PFSK-1 (cell line): ENCODE data around the gene ZNF662.

Source experiments
- FOXP2 ChIP-seq: optimal IDR thresholded peaks from 2 replicates; pipeline ENCODE3; 2011; ENCODE audit warnings: borderline replicate concordance, control low read depth, inconsistent platforms; ENCODE audit not compliant: insufficient read depth; ENCODE audit errors: extremely low read length, extremely low read depth
- POLR2AphosphoS5 ChIP-seq: IDR thresholded peaks from 2 replicates; pipeline ENCODE4 v1.6.1; 2012; ENCODE audit warnings: low read depth, mild to moderate bottlenecking, control low read depth, low read length, moderate library complexity
- REST ChIP-seq, 2 experiments: IDR thresholded peaks; 2 replicates each; pipeline versions ENCODE4 v1.6.1 to v1.8.0; 2011 to 2012; ENCODE audit warnings: low read depth in 2 of 2, low read length in 2 of 2, control low read depth in 1 of 2, inconsistent platforms in 1 of 2, mild to moderate bottlenecking in 1 of 2, moderate library complexity in 1 of 2; ENCODE audit not compliant: insufficient read depth in 1 of 2
- SIN3A ChIP-seq: IDR thresholded peaks from 2 replicates; pipeline ENCODE4 v1.6.1; 2012; ENCODE audit warnings: mild to moderate bottlenecking, low read length, moderate library complexity, borderline replicate concordance; ENCODE audit not compliant: insufficient read depth
- TAF1 ChIP-seq: IDR thresholded peaks from 2 replicates; pipeline ENCODE4 v1.6.1; 2012; ENCODE audit warnings: low read length, control low read depth, borderline replicate concordance; ENCODE audit not compliant: insufficient read depth

Gene ZNF662

GRCh38 chr3:42934111-42934510, 28.2 kb downstream of the ZNF662 start:
- TF ChIP-seq TAF1 (no peak), REST (IDR thresholded peaks at IDR 0.05; ENCODE audit: insufficient read depth in 1 of 2, low read depth in 2 of 2, low read length in 2 of 2) (no peak), POLR2AphosphoS5 (no peak), SIN3A (no peak), FOXP2 (no peak)

DNA sequence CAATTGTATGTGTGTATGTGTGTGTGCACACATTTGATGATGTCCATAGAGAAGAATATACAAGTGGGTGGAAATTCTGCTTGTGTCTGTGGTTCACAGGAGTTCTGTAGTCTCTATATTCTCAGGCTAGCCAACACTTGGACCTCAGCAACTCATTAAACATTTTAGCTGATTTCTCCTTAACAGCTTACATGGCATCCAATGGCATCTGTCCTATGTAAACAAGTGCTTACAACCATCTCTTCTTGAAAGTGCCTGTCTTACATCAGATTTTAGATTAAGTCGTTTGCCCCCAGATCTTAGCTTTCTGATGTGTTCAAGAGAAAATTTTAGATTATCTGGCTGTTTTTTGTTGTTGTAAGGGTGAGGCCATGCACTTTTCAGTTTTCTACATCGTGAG, 29.0 kb downstream of the ZNF662 start:
- TF ChIP-seq TAF1 (no peak), SIN3A (no peak), POLR2AphosphoS5 (no peak)

DNA sequence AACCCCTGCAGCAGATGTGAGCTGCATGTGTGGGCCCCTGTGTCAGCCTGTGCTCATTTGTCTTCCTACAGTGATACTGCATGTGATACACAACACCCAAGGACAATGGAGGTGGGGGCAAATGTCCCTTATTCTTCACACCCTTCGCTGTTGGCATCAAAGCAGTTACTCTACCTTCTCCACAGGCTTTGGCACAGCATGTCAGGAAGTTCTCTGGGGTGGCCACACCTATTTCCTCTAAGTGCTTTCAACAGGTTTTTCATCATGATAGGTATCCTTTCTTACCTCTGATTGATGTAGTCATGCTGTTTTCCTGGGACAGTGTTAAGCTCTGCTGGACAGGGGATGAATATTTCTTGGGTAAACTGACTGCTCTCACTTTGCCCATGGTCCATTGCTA, 29.5 kb downstream of the ZNF662 start:
- no peak for TF ChIP-seq TAF1
- no peak for TF ChIP-seq POLR2AphosphoS5
- no peak for TF ChIP-seq REST (IDR thresholded peaks at IDR 0.05; ENCODE audit: insufficient read depth in 1 of 2, low read depth in 2 of 2, low read length in 2 of 2)
- TF ChIP-seq SIN3A = no peak
- no peak for TF ChIP-seq FOXP2

- no peak for TF ChIP-seq TAF1
- TF ChIP-seq FOXP2 = no peak
- no peak for TF ChIP-seq POLR2AphosphoS5
- no peak for TF ChIP-seq REST (IDR thresholded peaks at IDR 0.05; ENCODE audit: insufficient read depth in 1 of 2, low read depth in 2 of 2, low read length in 2 of 2)
- TF ChIP-seq SIN3A = no peak
These were observed 30.4 kb downstream of the ZNF662 start for GRCh38 chr3:42936157-42936981.

DNA sequence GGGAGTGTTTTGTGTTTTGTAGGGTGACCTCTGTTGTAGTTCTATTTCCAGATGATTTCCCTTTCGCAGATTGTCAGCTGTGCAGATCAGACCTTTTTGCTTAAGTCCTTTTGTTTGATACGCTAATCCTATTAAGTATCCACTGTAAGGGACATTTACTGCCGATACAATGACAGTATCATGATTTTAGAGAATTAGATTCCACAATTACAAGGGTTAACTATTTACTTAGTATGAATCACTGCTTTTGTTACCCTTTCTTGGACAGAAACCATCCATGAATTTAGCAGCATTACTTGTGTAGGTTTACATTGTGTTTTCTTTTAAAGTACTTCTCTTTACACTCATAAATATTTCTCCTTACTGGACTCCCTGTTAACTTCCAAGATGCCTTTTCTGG, 31.4 kb downstream of the ZNF662 start:
- TF ChIP-seq POLR2AphosphoS5 = no peak
- no peak for TF ChIP-seq FOXP2
- TF ChIP-seq SIN3A = no peak
- TF ChIP-seq TAF1 = no peak
- no peak for TF ChIP-seq REST (IDR thresholded peaks at IDR 0.05; ENCODE audit: insufficient read depth in 1 of 2, low read depth in 2 of 2, low read length in 2 of 2)
